SKM-1 (cell line): ENCODE results near the gene GARS1.
"Not testable (repeated sequence)": the region's sequence is repeated elsewhere in the genome, so short reads cannot be mapped to it uniquely, and the experiment has no call there.

Source experiments
- DNase-seq: peaks from one replicate; lab custom pipeline; 2025; ENCODE audit not compliant: unreplicated experiment; lab: John Stamatoyannopoulos, UW

Gene GARS1

GRCh38 chr7:30618961-30619360 is 24.3 kb downstream of the GARS1 start:
- DNase-seq, result no peak

- DNase-seq, result no peak
Observed at GRCh38 chr7:30625283-30625682, 30.6 kb downstream of the GARS1 start.

- no peak for DNase-seq
Observed at GRCh38 chr7:30627026-30627425, 32.3 kb downstream of the GARS1 start.

- no peak for DNase-seq
Observed at GRCh38 chr7:30630986-30631385, 36.3 kb downstream of the GARS1 start.

GRCh38 chr7:30633223-30633622 is 38.5 kb downstream of the GARS1 start:
- DNase-seq, result no peak

GRCh38 chr7:30634193-30634626 is 39.5 kb downstream of the GARS1 start:
- no peak for DNase-seq

- DNase-seq, result no peak
Observed at GRCh38 chr7:30634634-30635201, 40.0 kb downstream of the GARS1 start.

GRCh38 chr7:30635798-30636197 is 41.1 kb downstream of the GARS1 start:
- no peak for DNase-seq

- DNase-seq, result not testable (repeated sequence)
Observed at GRCh38 chr7:30642322-30642721, 47.6 kb downstream of the GARS1 start.

GRCh38 chr7:30642789-30643188 is 48.1 kb downstream of the GARS1 start:
- DNase-seq, result no peak

- no peak for DNase-seq
Observed at GRCh38 chr7:30644286-30644955, 49.7 kb downstream of the GARS1 start.

GRCh38 chr7:30645661-30646060 is 51.0 kb downstream of the GARS1 start:
- no peak for DNase-seq

GRCh38 chr7:30646154-30646553 is 51.5 kb downstream of the GARS1 start:
- DNase-seq, result no peak

GRCh38 chr7:30647589-30648364 is 53.1 kb downstream of the GARS1 start:
- DNase-seq, result no peak

GRCh38 chr7:30648744-30649540 is 54.3 kb downstream of the GARS1 start:
- DNase-seq, result no peak

- no peak for DNase-seq
Observed at GRCh38 chr7:30649717-30650420, 55.2 kb downstream of the GARS1 start.

GRCh38 chr7:30650421-30650808 is 55.7 kb downstream of the GARS1 start:
- DNase-seq, result no peak

GRCh38 chr7:30652132-30652531 is 57.5 kb downstream of the GARS1 start:
- no peak for DNase-seq

- DNase-seq, result no peak
Observed at GRCh38 chr7:30652698-30653641, 58.3 kb downstream of the GARS1 start.
